Transverse colon (tissue), 4 donors: ENCODE data around the gene LEP.
"Not testable (repeated sequence)": the region's sequence is repeated elsewhere in the genome, so short reads cannot be mapped to it uniquely, and the experiment has no call there.

Source experiments
- POLR2AphosphoS5 ChIP-seq, 3 donors: sonication (generic); formaldehyde crosslinking; IDR thresholded peaks; one replicate each; pipeline ENCODE4 v1.6.1; 2016; ENCODE audit warnings: antibody characterized with exemption in 3 of 3
- TF ChIP-seq, protein P1 (sequence below), 5 experiments: fragments of 200-600 bp in 3 of 5; fragments of 450-650 bp in 2 of 5; sonication (generic) in 3 of 5; IDR thresholded peaks; 1 replicate in 2 of 5; 2 replicates in 3 of 5; pipeline ENCODE4 v1.5.1; 2016 to 2017; ENCODE audit warnings: antibody characterized with exemption in 5 of 5, inconsistent platforms in 3 of 5, mild to moderate bottlenecking in 2 of 5, moderate library complexity in 1 of 5

DNA sequence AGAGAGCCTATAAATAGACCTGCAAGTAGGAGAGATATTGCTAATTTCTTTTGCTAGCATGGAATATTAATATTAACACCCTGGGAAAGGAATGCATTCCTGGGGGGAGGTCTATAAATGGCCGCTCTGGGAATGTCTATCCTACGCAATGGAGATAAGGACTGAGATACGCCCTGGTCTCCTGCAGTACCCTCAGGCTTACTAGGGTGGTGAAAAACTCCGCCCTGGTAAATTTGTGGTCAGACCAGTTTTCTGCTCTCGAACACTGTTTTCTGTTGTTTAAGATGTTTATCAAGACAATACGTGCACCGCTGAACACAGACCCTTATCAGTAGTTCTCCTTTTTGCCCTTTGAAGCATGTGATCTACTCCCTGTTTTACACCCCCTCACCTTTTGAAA is 1.9 kb upstream of the LEP start:
- TF ChIP-seq POLR2AphosphoS5 (IDR thresholded peaks at IDR 0.05): not testable (repeated sequence)
- TF ChIP-seq, protein P1, sequence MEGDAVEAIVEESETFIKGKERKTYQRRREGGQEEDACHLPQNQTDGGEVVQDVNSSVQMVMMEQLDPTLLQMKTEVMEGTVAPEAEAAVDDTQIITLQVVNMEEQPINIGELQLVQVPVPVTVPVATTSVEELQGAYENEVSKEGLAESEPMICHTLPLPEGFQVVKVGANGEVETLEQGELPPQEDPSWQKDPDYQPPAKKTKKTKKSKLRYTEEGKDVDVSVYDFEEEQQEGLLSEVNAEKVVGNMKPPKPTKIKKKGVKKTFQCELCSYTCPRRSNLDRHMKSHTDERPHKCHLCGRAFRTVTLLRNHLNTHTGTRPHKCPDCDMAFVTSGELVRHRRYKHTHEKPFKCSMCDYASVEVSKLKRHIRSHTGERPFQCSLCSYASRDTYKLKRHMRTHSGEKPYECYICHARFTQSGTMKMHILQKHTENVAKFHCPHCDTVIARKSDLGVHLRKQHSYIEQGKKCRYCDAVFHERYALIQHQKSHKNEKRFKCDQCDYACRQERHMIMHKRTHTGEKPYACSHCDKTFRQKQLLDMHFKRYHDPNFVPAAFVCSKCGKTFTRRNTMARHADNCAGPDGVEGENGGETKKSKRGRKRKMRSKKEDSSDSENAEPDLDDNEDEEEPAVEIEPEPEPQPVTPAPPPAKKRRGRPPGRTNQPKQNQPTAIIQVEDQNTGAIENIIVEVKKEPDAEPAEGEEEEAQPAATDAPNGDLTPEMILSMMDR (IDR thresholded peaks at IDR 0.05): not testable (repeated sequence)
